ENCODE measurements around the gene ZNF625. TPM values are rescaled to one million over a fixed set of nuclear protein-coding genes. Genes with fewer than 3 reads are reported as not detected.

Gene ZNF625
- total RNA-seq = not detected

- DNase-seq = no peak
Measured at GRCh38 chr19:12156223-12157058, at the start of gene ZNF625. TSS of gene ZNF625 (minus strand) at chr19:12156734. CDS start at chr19:12156558, 176 bp downstream.

- DNase-seq = no peak
Measured at GRCh38 chr19:12205296-12205695, 48.8 kb upstream of the ZNF625 start.

- DNase-seq = peak; percentile 29
Measured at GRCh38 chr19:12202250-12202649, 45.7 kb upstream of the ZNF625 start.

- DNase-seq = no peak
Measured at GRCh38 chr19:12199757-12200419, 43.4 kb upstream of the ZNF625 start.

GRCh38 chr19:12198136-12198535, 41.6 kb upstream of the ZNF625 start:
- no peak for DNase-seq

GRCh38 chr19:12194827-12195731, 38.5 kb upstream of the ZNF625 start:
- peak; percentile 45 for DNase-seq

- no peak for DNase-seq
Measured at GRCh38 chr19:12187625-12188024, 31.1 kb upstream of the ZNF625 start.

GRCh38 chr19:12180377-12180776, 23.8 kb upstream of the ZNF625 start:
- no peak for DNase-seq

- DNase-seq = no peak
Measured at GRCh38 chr19:12166626-12167025, 10.1 kb upstream of the ZNF625 start.

GRCh38 chr19:12163826-12164225, 7.3 kb upstream of the ZNF625 start:
- no peak for DNase-seq

- peak; percentile 93 for DNase-seq
Measured at GRCh38 chr19:12162882-12163806, 6.6 kb upstream of the ZNF625 start, which contains the start of gene ZNF136. TSS of gene ZNF136 (plus strand) at chr19:12163096. CDS start at chr19:12163204, 108 bp downstream.

- DNase-seq = no peak
Measured at GRCh38 chr19:12162513-12162881, 6.0 kb upstream of the ZNF625 start.

- no peak for DNase-seq
Measured at GRCh38 chr19:12159773-12160414, 3.4 kb upstream of the ZNF625 start.

- no peak for DNase-seq
Measured at GRCh38 chr19:12155324-12155860, 1.1 kb downstream of the ZNF625 start.

- DNase-seq = no peak
Measured at GRCh38 chr19:12145348-12145747, 11.2 kb downstream of the ZNF625 start.

GRCh38 chr19:12141405-12141736, 15.2 kb downstream of the ZNF625 start:
- no peak for DNase-seq

- DNase-seq = peak; percentile 85
Measured at GRCh38 chr19:12140545-12141404, 15.8 kb downstream of the ZNF625 start.

GRCh38 chr19:12139885-12140544, 16.5 kb downstream of the ZNF625 start, which contains the start of gene ZNF20:
TSS of gene ZNF20 (minus strand) at chr19:12140350. CDS start at chr19:12140182, 168 bp downstream.
- DNase-seq = peak; percentile 80

GRCh38 chr19:12139269-12139668, 17.3 kb downstream of the ZNF625 start:
- DNase-seq = no peak
